NCI-H1092 (cell line): ENCODE results near the gene ARF6.

ENCODE experiments used
- DNase-seq: peaks from one replicate; lab custom pipeline; 2025; lab: John Stamatoyannopoulos, UW

ARF6 gene

GRCh38 chr14:49942090-49942489 lies 49.2 kb downstream of the ARF6 start:
- no peak for DNase-seq

DNA sequence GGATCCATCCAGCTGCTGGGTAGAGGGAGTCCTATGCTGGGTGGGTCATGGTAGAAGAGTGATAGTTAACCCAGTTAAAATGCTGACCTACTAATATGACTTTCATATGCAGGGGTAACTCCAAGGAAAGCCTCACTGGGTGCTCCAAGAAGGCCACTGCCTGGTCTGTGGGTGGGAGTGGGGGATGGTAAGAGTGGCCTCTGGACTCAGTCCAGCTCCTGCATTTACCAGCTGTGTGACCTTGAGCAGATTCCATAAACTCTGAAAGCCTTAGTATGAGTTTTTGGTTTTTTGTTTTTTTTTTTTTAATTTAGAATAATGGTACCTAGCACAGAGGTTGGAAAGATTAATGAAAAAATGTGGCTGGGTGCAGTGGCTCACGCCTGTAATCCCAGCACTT lies 51.6 kb downstream of the ARF6 start:
- no peak for DNase-seq

DNA sequence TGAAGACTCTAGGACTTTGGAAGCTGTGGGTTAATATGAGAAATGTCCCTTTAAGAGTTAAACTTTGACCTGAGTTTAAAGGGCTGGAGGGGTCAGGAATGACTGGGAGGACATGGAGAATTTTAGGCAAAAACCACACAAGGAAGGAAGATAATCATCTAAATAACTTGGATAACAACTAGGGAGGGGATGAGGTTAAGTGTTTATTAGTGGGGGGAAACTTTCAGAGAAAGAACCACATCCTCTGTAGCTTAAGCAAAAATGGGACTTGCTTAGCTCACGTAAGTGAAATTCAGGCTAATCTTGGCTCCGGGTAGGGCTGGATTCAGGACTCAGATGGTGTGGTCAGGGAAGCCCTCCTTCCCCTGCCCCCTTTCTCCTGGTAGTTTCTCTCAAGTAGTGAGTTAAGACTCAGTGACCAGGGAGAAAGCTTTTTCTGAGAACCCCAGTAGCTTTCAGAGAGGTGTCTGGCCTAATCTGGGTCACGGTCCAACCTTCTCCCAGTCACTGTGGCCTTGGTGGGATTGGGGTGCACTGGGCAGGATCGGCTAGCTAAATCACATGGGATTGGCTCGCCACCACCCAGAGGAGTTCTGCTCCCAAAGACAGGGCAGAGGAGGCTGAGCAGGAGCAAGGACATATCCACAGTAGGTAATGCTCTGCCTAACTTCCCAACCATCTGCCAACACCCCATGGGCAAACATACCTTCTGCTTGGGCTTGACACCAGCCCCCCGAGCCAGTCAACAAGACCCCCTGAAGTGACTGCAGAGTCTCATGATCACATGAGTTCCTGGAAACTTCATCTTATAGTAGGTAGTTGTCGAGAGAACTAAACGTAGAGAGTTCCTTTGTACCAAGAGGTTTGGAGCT lies 52.8 kb downstream of the ARF6 start:
- no peak for DNase-seq
